SU-DHL-6 (cell line): ENCODE measurements around the gene FURIN.

ENCODE experiments used
- H2AFZ ChIP-seq: fragments of 200-600 bp; sonication (generic); 2 replicates; pipeline ENCODE4 v1.6.1; 2014; ENCODE audit warnings: low read depth, mild to moderate bottlenecking, moderate library complexity, mixed read lengths, antibody characterized with exemption, low read length; ENCODE audit not compliant: severe bottlenecking
- H3F3A ChIP-seq: fragments of 200-600 bp; shearing (Covaris generic); 2 replicates; pipeline ENCODE4 v1.6.0; 2016; ENCODE audit warnings: antibody characterized with exemption, mild to moderate bottlenecking; ENCODE audit not compliant: insufficient read depth
- H3K27ac ChIP-seq: fragments of 200-600 bp; sonication (generic); 2 replicates; pipeline ENCODE4 v1.5.1; 2016; ENCODE audit warnings: low read depth, mild to moderate bottlenecking, low read length, moderate library complexity, mixed read lengths
- H3K27me3 ChIP-seq: fragments of 200-600 bp; sonication (generic), shearing (Covaris generic); 2 replicates; pipeline ENCODE4 v1.6.0; 2014; ENCODE audit warnings: mild to moderate bottlenecking, low read length
- H3K36me3 ChIP-seq: fragments of 200-600 bp; sonication (generic); 2 replicates; pipeline ENCODE4 v1.6.1; 2014; ENCODE audit warnings: mild to moderate bottlenecking, low read length, mixed read lengths
- H3K4me2 ChIP-seq: fragments of 300-600, 200-600 bp; shearing (Covaris generic), sonication (generic); 2 replicates; pipeline ENCODE4 v1.6.0; 2014; ENCODE audit warnings: low read length, low read depth, mild to moderate bottlenecking; ENCODE audit not compliant: poor library complexity, severe bottlenecking
- H3K4me3 ChIP-seq: fragments of 200-600 bp; sonication (generic); 2 replicates; pipeline ENCODE4 v1.5.1; 2014; ENCODE audit warnings: antibody characterized with exemption, low read length, mild to moderate bottlenecking, mixed read lengths; ENCODE audit not compliant: insufficient read depth, poor library complexity, severe bottlenecking
- H3K79me2 ChIP-seq: fragments of 200-600 bp; sonication (generic); 2 replicates; pipeline ENCODE4 v1.6.1; 2014; ENCODE audit warnings: mild to moderate bottlenecking, low read length, moderate library complexity; ENCODE audit not compliant: insufficient read depth
- H3K9ac ChIP-seq: fragments of 200-600 bp; sonication (generic); 2 replicates; pipeline ENCODE4 v1.7.0; 2014; ENCODE audit warnings: mild to moderate bottlenecking, low read length
- H3K9me2 ChIP-seq: fragments of 200-600 bp; sonication (generic); replicated peaks from 2 replicates; pipeline ENCODE4 v1.6.1; 2014; ENCODE audit warnings: low read length; ENCODE audit not compliant: insufficient read depth
- H3K9me3 ChIP-seq: fragments of 200-600 bp; sonication (generic); 2 replicates; pipeline ENCODE4 v1.6.1; 2014; ENCODE audit warnings: low read length, mixed read lengths; ENCODE audit not compliant: insufficient read depth
- H4K20me1 ChIP-seq: fragments of 200-600 bp; sonication (generic); 2 replicates; pipeline ENCODE4 v1.6.1; 2014; ENCODE audit warnings: low read depth, mild to moderate bottlenecking, antibody characterized with exemption, low read length, moderate library complexity, mixed read lengths
- CTCF ChIP-seq: fragments of 200-600 bp; sonication (generic); IDR thresholded peaks from one replicate; pipeline ENCODE4 v1.5.1; 2017; ENCODE audit warnings: antibody characterized with exemption, mild to moderate bottlenecking, low read length, moderate library complexity; ENCODE audit not compliant: insufficient read depth, poor library complexity, severe bottlenecking
- EZH2phosphoT487 ChIP-seq: fragments of 200-600 bp; sonication (generic), shearing (Covaris generic); conservative IDR thresholded peaks from 2 replicates; pipeline ENCODE4 v1.6.1; 2018; ENCODE audit warnings: mild to moderate bottlenecking, antibody characterized with exemption, low read length, moderate library complexity, mixed read lengths

FURIN gene

GRCh38 chr15:90868261-90868689 is at the start of gene FURIN:
Gene FURIN (plus strand): TSS chr15:90868588. CDS start chr15:90875741, 7,153 bp downstream.
- H3K4me2 ChIP-seq = no peak within 1 kb of the TSS

DNA sequence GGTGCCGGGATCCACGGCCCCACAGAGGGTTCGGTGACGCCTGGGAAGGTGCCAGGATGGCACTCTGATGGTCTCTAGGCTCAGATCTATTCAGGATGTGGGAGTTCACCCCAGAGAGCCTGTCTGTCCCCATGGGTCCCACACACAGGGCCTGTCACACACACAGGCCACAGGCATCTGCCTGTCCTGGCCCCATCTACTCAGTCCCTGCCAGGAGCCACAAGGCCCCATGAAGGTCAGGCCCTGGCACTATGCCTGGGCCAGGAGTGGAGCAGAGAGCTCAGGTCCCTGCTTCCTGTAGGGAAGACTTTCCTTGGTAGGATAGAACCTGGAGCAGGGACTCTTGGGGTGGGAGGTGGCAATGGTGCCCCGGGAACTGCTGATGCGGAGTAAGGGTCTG is 49.0 kb upstream of the FURIN start:
- Histone ChIP-seq H3K9me3 (no peaks in the 10 kb centered on the region), H3K36me3 (no peaks in the 10 kb centered on the region), H3K27ac (no peak overlapping the region), H3K79me2 (no peaks in the 10 kb centered on the region), H3F3A (no peaks in the 10 kb centered on the region), H4K20me1 (no peaks in the 10 kb centered on the region), H3K9me2 (no peaks in the 10 kb centered on the region), H3K4me3 (no peak overlapping the region), H3K9ac (no peak overlapping the region), H3K27me3 (no peaks in the 10 kb centered on the region), H2AFZ (no peak overlapping the region), H3K4me2 (no peak overlapping the region)
- no peak for TF ChIP-seq CTCF

More at GRCh38 chr15:90868261-90868689, at the start of gene FURIN:
- no peaks in the 10 kb centered on the region for H3K27me3 ChIP-seq
- H4K20me1 ChIP-seq = no peaks in the 10 kb centered on the region
- no peak within 1 kb of the TSS for H2AFZ ChIP-seq
- H3K9me3 ChIP-seq = no peaks in the 10 kb centered on the region
- H3F3A ChIP-seq = no peaks in the 10 kb centered on the region
- no peak within 1 kb of the TSS for H3K27ac ChIP-seq
- H3K36me3 ChIP-seq = no peaks in the 10 kb centered on the region
- no peaks in the 10 kb centered on the region for H3K9me2 ChIP-seq
- no peak for TF ChIP-seq EZH2phosphoT487
- no peak for TF ChIP-seq CTCF
- H3K79me2 ChIP-seq = no peaks in the 10 kb centered on the region
- no peak within 1 kb of the TSS for H3K9ac ChIP-seq
- no peak within 1 kb of the TSS for H3K4me3 ChIP-seq

- Histone ChIP-seq H3F3A (no peaks in the 10 kb centered on the region), H3K36me3 (no peaks in the 10 kb centered on the region), H3K4me2 (no peak overlapping the region), H4K20me1 (no peaks in the 10 kb centered on the region), H2AFZ (no peak overlapping the region), H3K27me3 (no peaks in the 10 kb centered on the region), H3K4me3 (no peak overlapping the region), H3K79me2 (no peaks in the 10 kb centered on the region), H3K9ac (no peak overlapping the region), H3K9me2 (no peaks in the 10 kb centered on the region), H3K27ac (no peak overlapping the region), H3K9me3 (no peaks in the 10 kb centered on the region)
- TF ChIP-seq CTCF (no peak), EZH2phosphoT487 (no peak)
Measured at GRCh38 chr15:90819850-90820249, 48.5 kb upstream of the FURIN start.

GRCh38 chr15:90820481-90820880 is 47.9 kb upstream of the FURIN start:
- TF ChIP-seq CTCF (no peak), EZH2phosphoT487 (no peak)
- Histone ChIP-seq H4K20me1 (no peaks in the 10 kb centered on the region), H3K4me3 (no peak overlapping the region), H3K9ac (no peak overlapping the region), H3K4me2 (no peak overlapping the region), H3F3A (no peaks in the 10 kb centered on the region), H3K79me2 (no peaks in the 10 kb centered on the region), H2AFZ (no peak overlapping the region), H3K9me3 (no peaks in the 10 kb centered on the region), H3K27ac (no peak overlapping the region), H3K36me3 (no peaks in the 10 kb centered on the region), H3K9me2 (no peaks in the 10 kb centered on the region), H3K27me3 (no peaks in the 10 kb centered on the region)
